K562 (cell line): Measurements from ENCODE around the gene CDC45. TPM values are rescaled to one million over a fixed set of nuclear protein-coding genes. Genes with fewer than 3 reads are reported as not detected.
A peak's percentile ranks its signal among the peaks of the same experiment; 100 is the strongest.

Source experiments
- BRD9 ChIP-seq: fragments of 450-650 bp; IDR thresholded peaks from 2 replicates; pipeline ENCODE4 v1.6.1; 2018; ENCODE audit warnings: low read depth; ENCODE audit not compliant: partially characterized antibody
- E2F3 ChIP-seq: fragments of 250-450 bp; sonication (Bioruptor Pico); IDR thresholded peaks from 2 replicates; pipeline ENCODE4 v1.4.0; 2020; ENCODE audit warnings: mild to moderate bottlenecking
- HMBOX1 ChIP-seq: sonication (generic); IDR thresholded peaks from 2 replicates; pipeline ENCODE4 v1.6.1; 2016
- IFI16 ChIP-seq: fragments of 250-450 bp; sonication (Bioruptor Pico); IDR thresholded peaks from 2 replicates; pipeline ENCODE4 v2.1.2; 2022; ENCODE audit warnings: mild to moderate bottlenecking, inconsistent platforms
- ILK ChIP-seq: fragments of 450-650 bp; IDR thresholded peaks from 2 replicates; pipeline ENCODE4 v1.6.1; 2016; ENCODE audit warnings: missing genetic modification characterization, low read depth, mild to moderate bottlenecking, missing compliant biosample characterization, moderate library complexity, borderline replicate concordance
- NEUROD1 ChIP-seq: fragments of 150-350 bp; IDR thresholded peaks from 2 replicates; pipeline ENCODE4 v1.6.1; 2014; ENCODE audit warnings: borderline replicate concordance, low read length, low read depth; ENCODE audit not compliant: partially characterized antibody
- NFE2 ChIP-seq: IDR thresholded peaks from 2 replicates; pipeline ENCODE4 v1.6.1; 2014; ENCODE audit warnings: antibody characterized with exemption, low read depth
- PHF8 ChIP-seq: fragments of 200-600 bp; sonication (generic); IDR thresholded peaks from 2 replicates; pipeline ENCODE4 v1.6.1; 2012; ENCODE audit warnings: mixed run types, mild to moderate bottlenecking, inconsistent platforms, low read length, moderate library complexity, borderline replicate concordance
- RAD21 ChIP-seq, 2 experiments: fragments of 250-450 bp in 1 of 2; fragments of 450-650 bp in 1 of 2; sonication (Bioruptor Pico) in 1 of 2; formaldehyde crosslinking in 1 of 2; IDR thresholded peaks in 1 of 2; conservative IDR thresholded peaks in 1 of 2; 2 replicates each; pipeline versions ENCODE4 v1.4.0 to v1.8.0; 2020 to 2022; ENCODE audit warnings: mild to moderate bottlenecking in 2 of 2, moderate library complexity in 1 of 2
- RERE ChIP-seq: sonication (generic); formaldehyde crosslinking; IDR thresholded peaks from 2 replicates; pipeline ENCODE4 v1.8.0; 2023; ENCODE audit warnings: missing genetic modification reagents, mild to moderate bottlenecking, borderline replicate concordance
- SRSF9 ChIP-seq: fragments of 200-400 bp; formaldehyde crosslinking; IDR thresholded peaks from 2 replicates; pipeline ENCODE4 v1.6.1; 2017; ENCODE audit warnings: low read depth, low read length, borderline replicate concordance
- ZBTB5 ChIP-seq: fragments of 450-650 bp; IDR thresholded peaks from 2 replicates; pipeline ENCODE4 v1.6.1; 2017; ENCODE audit warnings: antibody characterized with exemption
- ZFX ChIP-seq: sonication (generic); formaldehyde crosslinking; IDR thresholded peaks from 2 replicates; pipeline ENCODE4 v1.8.0; 2022; ENCODE audit warnings: mild to moderate bottlenecking, missing genetic modification reagents, moderate library complexity
- polyA plus RNA-seq, 8 experiments: library from polyadenylated mRNA; depleted of rRNA in 4 of 8; stranded (reverse) in 5 of 8; unstranded in 3 of 8; fragments of >200 nt; fragmentation: Nextera tagmentation in 2 of 8; fragmentation: Illumina TruSeq in 1 of 8; extraction: Ambion mirVana in 2 of 8; extraction: Trizol in 1 of 8; gene quantifications; 2 replicates each; pipeline versions ENCODE4 v1.2.1 to v1.2.3, GENCODE V29; 2011 to 2014; ENCODE audit warnings: inconsistent platforms in 1 of 8, missing spikeins in 1 of 8
- total RNA-seq, 7 experiments: library from RNA; depleted of rRNA in 6 of 7; stranded (reverse); fragments of >200 nt in 6 of 7; fragmentation: Illumina TruSeq in 2 of 7; extraction: Trizol in 2 of 7; gene quantifications; 2 replicates each; pipeline versions ENCODE4 v1.2.1 to v1.2.3, GENCODE V29; 2011 to 2021; ENCODE audit warnings: low replicate concordance in 1 of 7

Gene CDC45
- total and polyA plus RNA-seq, 9 of the 15 experiments (the other 6 are each of a cell fraction or from before 2014, with no cell fraction given): 251 to 580 (median 410) TPM

GRCh38 chr22:19527321-19527721 lies 47.6 kb downstream of the CDC45 start (continued):
- TF ChIP-seq ILK (tag) (no peak), NEUROD1 (no peak), ZFX (CRISPR knock-in tag) (no peak; the same call in 1 of the 2 replicates), IFI16 (CRISPR knock-in tag) (no peak), NFE2 (no peak), E2F3 (CRISPR knock-in tag) (no peak), BRD9 (no peak), RERE (0 out of 2 replicates have a peak, but pooled peaks have one; percentile 19), PHF8 (0 out of 2 replicates have a peak, but pooled peaks have one; percentile 1), RAD21 (CRISPR knock-in tag; conservative IDR thresholded peaks at IDR 0.05 in 1 of 2, IDR thresholded peaks at IDR 0.05 in 1 of 2) (no peak), HMBOX1 (no peak), SRSF9 (no peak), ZBTB5 (no peak)
